IMR-90 (cell line): ENCODE results near the gene FBXW4. TPM values are rescaled to one million over a fixed set of nuclear protein-coding genes. Genes with fewer than 3 reads are reported as not detected.

ENCODE experiments used
- ATAC-seq: fragments of 200-7000 bp; cut with Tn5 transposase; 2 replicates; pipeline ENCODE4 v1.9.1; 2020; ENCODE audit warnings: low read depth, mild to moderate bottlenecking, moderate library complexity
- BruUV-seq: library from RNA; stranded (reverse); fragments of 400-500 nt; replicated peaks from 2 replicates; lab custom pipeline; 2021; lab: Mats Ljungman, UMichigan
- CTCF ChIA-PET: fragments of 300-600 bp; formaldehyde crosslinking; extraction: SDS; loops from one replicate; lab custom pipeline; 2021; ENCODE audit warnings: antibody characterized with exemption; lab: Yijun Ruan, JAX
- POLR2A ChIA-PET: fragments of 300-600 bp; sonication (Branson Sonifier 250); formaldehyde crosslinking; loops from one replicate; lab custom pipeline; 2022; ENCODE audit warnings: antibody characterized with exemption; ENCODE audit not compliant: unreplicated experiment; lab: Charles Lee
- DNase-seq: peaks from one replicate; pipeline ENCODE4 v3.0.0; 2013
- H2AFZ ChIP-seq: replicated peaks from 2 replicates; pipeline ENCODE3; 2013; ENCODE audit warnings: low read length, mild to moderate bottlenecking; ENCODE audit not compliant: poor library complexity
- H2AK5ac ChIP-seq: 2 replicates; pipeline ENCODE4 v1.6.1; 2013; ENCODE audit warnings: low read depth, low read length, inconsistent platforms
- H2AK9ac ChIP-seq: replicated peaks from 2 replicates; pipeline ENCODE3; 2013; ENCODE audit warnings: mild to moderate bottlenecking, low read depth, low read length, moderate library complexity; ENCODE audit not compliant: poor library complexity
- H2BK120ac ChIP-seq: 2 replicates; pipeline ENCODE4 v1.6.1; 2013; ENCODE audit warnings: low read depth, low read length, inconsistent platforms
- H2BK15ac ChIP-seq: 3 replicates; pipeline ENCODE4 v1.6.1; 2013; ENCODE audit warnings: low read depth, low read length, inconsistent platforms
- H2BK20ac ChIP-seq: 2 replicates; pipeline ENCODE4 v1.6.1; 2013; ENCODE audit warnings: low read depth, mild to moderate bottlenecking, inconsistent platforms, low read length, moderate library complexity
- H2BK5ac ChIP-seq: 2 replicates; pipeline ENCODE4 v1.6.1; 2013; ENCODE audit warnings: mild to moderate bottlenecking, low read depth, low read length, inconsistent platforms; ENCODE audit not compliant: poor library complexity, severe bottlenecking
- H3K14ac ChIP-seq: replicated peaks from 2 replicates; pipeline ENCODE4 v1.6.1; 2013; ENCODE audit warnings: low read depth, low read length, inconsistent platforms
- H3K18ac ChIP-seq: 2 replicates; pipeline ENCODE4 v1.6.1; 2013; ENCODE audit warnings: low read depth, low read length, control low read depth
- H3K23ac ChIP-seq: 2 replicates; pipeline ENCODE4 v1.6.1; 2013; ENCODE audit warnings: low read depth, low read length, inconsistent platforms
- H3K27ac ChIP-seq: 2 replicates; pipeline ENCODE4 v1.5.1; 2013; ENCODE audit warnings: mild to moderate bottlenecking, control low read depth, low read length; ENCODE audit not compliant: insufficient read depth
- H3K27me3 ChIP-seq: 2 replicates; pipeline ENCODE4 v1.6.1; 2013; ENCODE audit warnings: low read length; ENCODE audit not compliant: control insufficient read depth, insufficient read depth
- H3K36me3 ChIP-seq: 2 replicates; pipeline ENCODE4 v1.6.1; 2013; ENCODE audit warnings: low read length, mixed read lengths; ENCODE audit not compliant: control insufficient read depth, insufficient read depth
- H3K4ac ChIP-seq: 2 replicates; pipeline ENCODE4 v1.6.1; 2013; ENCODE audit warnings: low read depth, low read length, inconsistent platforms
- H3K4me1 ChIP-seq: 2 replicates; pipeline ENCODE4 v1.6.1; 2013; ENCODE audit warnings: low read length, mixed read lengths; ENCODE audit not compliant: control insufficient read depth, insufficient read depth
- H3K4me2 ChIP-seq: 2 replicates; pipeline ENCODE4 v1.6.1; 2013; ENCODE audit warnings: low read depth, mild to moderate bottlenecking, control low read depth, low read length, moderate library complexity
- H3K4me3 ChIP-seq: 2 replicates; pipeline ENCODE4 v1.5.1; 2013; ENCODE audit warnings: low read depth, mild to moderate bottlenecking, control low read depth, low read length, moderate library complexity; ENCODE audit not compliant: insufficient read depth
- H3K56ac ChIP-seq: 2 replicates; pipeline ENCODE4 v1.6.1; 2013; ENCODE audit warnings: low read length, inconsistent platforms; ENCODE audit not compliant: insufficient read depth; ENCODE audit errors: extremely low read depth
- H3K79me1 ChIP-seq, 2 experiments: 2 replicates each; pipeline ENCODE4 v1.6.1; 2013; ENCODE audit warnings: low read length in 2 of 2, inconsistent platforms in 1 of 2, low read depth in 1 of 2
- H3K9ac ChIP-seq: 2 replicates; pipeline ENCODE4 v1.6.1; 2013; ENCODE audit warnings: low read depth, low read length, control low read depth
- H3K9me1 ChIP-seq: 2 replicates; pipeline ENCODE4 v1.6.1; 2013; ENCODE audit warnings: low read length, inconsistent platforms; ENCODE audit not compliant: insufficient read depth
- H3K9me3 ChIP-seq: 2 replicates; pipeline ENCODE4 v1.6.1; 2013; ENCODE audit warnings: low read length; ENCODE audit not compliant: control insufficient read depth, insufficient read depth
- H4K20me1 ChIP-seq: 2 replicates; pipeline ENCODE4 v1.6.1; 2013; ENCODE audit warnings: low read length, inconsistent platforms; ENCODE audit not compliant: insufficient read depth
- H4K5ac ChIP-seq: 2 replicates; pipeline ENCODE4 v1.6.1; 2013; ENCODE audit warnings: mild to moderate bottlenecking, low read depth, low read length, control low read depth
- H4K8ac ChIP-seq, 2 experiments: 2 replicates each; pipeline ENCODE4 v1.6.1; 2013; ENCODE audit warnings: low read depth in 2 of 2, low read length in 2 of 2, control low read depth in 1 of 2, inconsistent platforms in 1 of 2
- H4K91ac ChIP-seq: 2 replicates; pipeline ENCODE4 v1.6.1; 2013; ENCODE audit warnings: low read depth, low read length, inconsistent platforms; ENCODE audit not compliant: insufficient read depth
- CEBPB ChIP-seq: IDR thresholded peaks from 2 replicates; pipeline ENCODE4 v1.6.1; 2012; ENCODE audit warnings: low read depth, low read length, improper control_type of control experiment
- CTCF ChIP-seq: conservative IDR thresholded peaks from 2 replicates; pipeline ENCODE4 v1.5.1; 2012; ENCODE audit warnings: mild to moderate bottlenecking, low read depth, low read length, improper control_type of control experiment
- FOS ChIP-seq: fragments of 150-350 bp; IDR thresholded peaks from 2 replicates; pipeline ENCODE4 v1.6.1; 2016; ENCODE audit warnings: low read depth, low read length
- POLR2A ChIP-seq: IDR thresholded peaks from 2 replicates; pipeline ENCODE4 v1.6.1; 2012; ENCODE audit warnings: mild to moderate bottlenecking, low read depth, low read length
- RAD21 ChIP-seq: IDR thresholded peaks from 2 replicates; pipeline ENCODE4 v1.6.1; 2012; ENCODE audit warnings: low read length, improper control_type of control experiment
- SMC3 ChIP-seq: fragments of 150-350 bp; IDR thresholded peaks from 2 replicates; pipeline ENCODE4 v1.6.1; 2016; ENCODE audit warnings: low read depth, mild to moderate bottlenecking, antibody characterized with exemption, low read length, moderate library complexity
- WGBS, 2 experiments: methylation state at CpG; one replicate each; pipeline versions ENCODE4 v1.1.5 to v1.1.7; 2013; ENCODE audit warnings: missing lambda C conversion rate in 2 of 2; ENCODE audit not compliant: insufficient read length in 1 of 2; ENCODE audit errors: extremely low coverage in 2 of 2; 5-methylcytosine and 5-hydroxymethylcytosine counted together
- dilution Hi-C: fragments of 300-500 bp; cut with HindIII; formaldehyde crosslinking; loops from one replicate; pipeline ENCODE4 v1.14.3; 2018; ENCODE audit warnings: low sequenced_read_pairs; ENCODE audit not compliant: unreplicated experiment
- in situ Hi-C: fragments of 300-500 bp; cut with MboI; formaldehyde crosslinking; loops from 3 replicates; pipeline ENCODE4 v1.14.3; 2019; ENCODE audit warnings: low sequenced_read_pairs, inconsistent platforms, mixed read lengths
- intact Hi-C: fragments of 100-400 bp; cut with micrococcal nuclease; formaldehyde crosslinking; loops from 2 replicates; pipeline ENCODE4 v1.10.0; 2022
- polyA plus RNA-seq, 3 experiments: library from polyadenylated mRNA; depleted of rRNA; stranded (reverse); fragments of >200 nt; gene quantifications; 2 replicates each; pipeline ENCODE4 v1.2.3, GENCODE V29; 2012; ENCODE audit warnings: low replicate concordance in 1 of 3
- total RNA-seq: library from RNA; depleted of rRNA; stranded (reverse); fragments of >200 nt; gene quantifications from 2 replicates; pipeline ENCODE4 v1.2.3, GENCODE V29; 2012

The FBXW4 gene
- total and polyA plus RNA-seq, 2 of the 4 experiments (the other 2 are of a cell fraction), result 19.3 to 26.7 TPM

GRCh38 chr10:101580486-101581399 lies 114.2 kb downstream of the FBXW4 start:
- peaks cover 48% of the 10 kb centered on the region; the same call in 1 of the 2 replicates for H3K36me3 ChIP-seq
- H2BK15ac ChIP-seq, result no peak overlapping the region
- no peak overlapping the region for H2BK120ac ChIP-seq
- H4K91ac ChIP-seq, result no peak overlapping the region
- H4K20me1 ChIP-seq, result no peaks in the 10 kb centered on the region
- H3K4me1 ChIP-seq, result no peaks in the 10 kb centered on the region
- H2AK5ac ChIP-seq, result no peak overlapping the region
- H4K8ac ChIP-seq, result no peak overlapping the region
- BruUV-seq, result no TSS peak
- WGBS, 2 experiments, result 100% methylated on average over 1 of the region's 10 CpGs; no CpG with 5 or more reads in 1 of the 2 experiments
- ChIA-PET POLR2A (no interaction called here), CTCF (interaction anchor here (0.6 kb wide), 1 partner anchor 489 kb away, joined by 3 read pairs; no protein-coding TSS in a partner anchor)
- peaks cover 6% of the 10 kb centered on the region; the same call in 1 of the 2 replicates for H3K9me1 ChIP-seq
- H2AFZ ChIP-seq, result no peak overlapping the region
- no peaks in the 10 kb centered on the region for H3K27me3 ChIP-seq
- no peak overlapping the region for H3K56ac ChIP-seq
- no peak overlapping the region for H3K14ac ChIP-seq
- H2BK5ac ChIP-seq, result no peak overlapping the region
- no peak overlapping the region for H3K4me2 ChIP-seq
- intact Hi-C loops, result no loop called here
- no peak overlapping the region for H3K18ac ChIP-seq
- dilution Hi-C loops, result no loop called here
- no peak for ATAC-seq
- TF ChIP-seq SMC3 (no peak), CEBPB (no peak), POLR2A (no peak), RAD21 (no peak), CTCF (no peak), FOS (no peak)
- no peak overlapping the region for H3K27ac ChIP-seq
- H3K4me3 ChIP-seq, result no peak overlapping the region
- no peak overlapping the region for H4K5ac ChIP-seq
- H2BK20ac ChIP-seq, result no peak overlapping the region
- no peak for DNase-seq
- H3K4ac ChIP-seq, result no peak overlapping the region
- H3K79me1 ChIP-seq, result peaks cover 4 to 13% of the 10 kb centered on the region in 2 experiments; a peak in 2 of 4 replicates
- no peaks in the 10 kb centered on the region for H3K9me3 ChIP-seq
- in situ Hi-C loops, result no loop called here
- H3K23ac ChIP-seq, result no peak overlapping the region
- H3K9ac ChIP-seq, result no peak overlapping the region
- H2AK9ac ChIP-seq, result no peak overlapping the region
